HG03354 (cell line): ENCODE data around the gene OR11G2.
"Not testable (repeated sequence)": the region's sequence is repeated elsewhere in the genome, so short reads cannot be mapped to it uniquely, and the experiment has no call there.

Source experiments
- ATAC-seq: cut with Tn5 transposase; IDR thresholded peaks from one replicate; pipeline ENCODE4 v1.9.1; 2021; ENCODE audit warnings: mild to moderate bottlenecking; ENCODE audit not compliant: unreplicated experiment, poor library complexity, severe bottlenecking

The OR11G2 gene

DNA sequence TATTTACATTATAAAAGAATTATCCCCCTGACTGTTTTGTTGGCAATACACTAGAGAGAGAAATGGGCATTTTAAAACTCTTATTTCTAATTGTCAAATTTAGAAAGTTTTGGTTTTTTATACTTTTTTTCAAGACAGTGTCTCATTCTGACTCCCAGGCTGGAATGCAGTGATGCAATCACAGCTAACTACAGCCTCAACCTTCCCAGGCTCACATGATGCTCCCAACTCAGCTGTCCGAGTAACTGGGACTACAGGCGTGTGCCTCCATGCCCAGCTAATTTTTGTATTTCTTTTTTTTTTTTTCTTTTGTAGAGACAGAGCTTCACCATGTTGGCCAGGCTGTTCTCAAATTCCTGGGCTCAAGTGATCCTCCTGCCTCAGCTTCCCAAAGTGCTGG, 24.5 kb downstream of the OR11G2 start:
- no peak for ATAC-seq

DNA sequence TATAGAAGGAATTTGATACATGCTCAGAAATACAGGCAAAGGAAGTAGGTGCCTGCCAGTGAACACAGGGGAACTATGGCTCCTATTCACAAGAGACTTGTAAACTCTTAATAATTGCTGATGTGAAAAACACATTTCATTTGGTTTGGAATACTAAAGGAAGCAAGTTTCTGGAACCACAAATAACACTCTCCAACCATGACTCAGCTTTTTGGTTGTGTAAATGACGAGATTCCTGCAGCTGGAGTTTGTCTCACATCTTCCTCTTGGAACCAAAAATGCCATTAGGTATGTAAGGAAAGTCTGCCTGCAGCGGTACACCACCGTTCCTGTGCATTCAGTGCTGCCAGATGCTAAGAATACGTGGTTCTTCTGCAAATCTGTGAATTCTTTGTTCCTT, 28.3 kb downstream of the OR11G2 start:
- ATAC-seq: no peak

DNA sequence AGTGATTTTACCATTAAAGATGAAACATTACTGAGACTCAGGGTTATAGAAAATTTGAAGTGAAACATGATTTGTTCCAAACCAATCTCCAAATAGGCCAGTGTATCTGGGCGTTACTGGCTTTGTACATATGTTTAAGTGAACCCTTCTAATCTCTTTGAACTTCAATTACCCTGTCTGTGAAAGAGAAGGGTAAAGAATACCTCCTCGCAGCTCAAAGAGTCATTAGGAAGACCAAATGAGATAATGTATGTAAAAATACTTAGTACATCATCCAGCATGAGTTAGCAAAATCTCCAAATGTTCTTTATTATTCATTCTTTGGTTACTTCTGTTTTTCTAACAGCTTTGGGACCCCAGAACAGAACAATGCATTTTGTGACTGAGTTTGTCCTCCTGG, 32.7 kb downstream of the OR11G2 start, which contains the start of gene OR11H6:
Gene OR11H6, plus strand, starts transcription at position 301 of the 400 bp plus-strand sequence. Its CDS starts 0 bp downstream, at position 301.
- no peak for ATAC-seq

DNA sequence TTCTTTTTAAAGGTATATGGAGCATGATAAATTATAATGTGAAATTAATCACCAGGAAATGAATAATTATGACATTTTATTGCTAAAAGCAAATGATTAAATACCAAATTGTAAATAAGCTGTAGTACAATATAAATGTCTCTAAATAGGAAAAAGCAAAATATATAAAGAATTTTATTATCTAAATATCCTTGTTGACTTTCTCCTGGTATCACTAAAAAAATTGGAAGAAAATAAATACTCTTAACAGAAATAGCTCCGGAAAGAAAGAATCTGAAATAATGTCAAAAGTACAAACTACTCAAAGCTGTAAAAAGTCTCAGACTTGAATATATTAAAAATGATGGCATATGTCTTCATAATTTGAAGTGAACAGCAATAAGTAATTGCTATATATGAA, 38.0 kb downstream of the OR11G2 start, which contains the start of gene OR11H7:
Gene OR11H7, plus strand, starts transcription at position 301 of the 400 bp plus-strand sequence.
- ATAC-seq: no peak

DNA sequence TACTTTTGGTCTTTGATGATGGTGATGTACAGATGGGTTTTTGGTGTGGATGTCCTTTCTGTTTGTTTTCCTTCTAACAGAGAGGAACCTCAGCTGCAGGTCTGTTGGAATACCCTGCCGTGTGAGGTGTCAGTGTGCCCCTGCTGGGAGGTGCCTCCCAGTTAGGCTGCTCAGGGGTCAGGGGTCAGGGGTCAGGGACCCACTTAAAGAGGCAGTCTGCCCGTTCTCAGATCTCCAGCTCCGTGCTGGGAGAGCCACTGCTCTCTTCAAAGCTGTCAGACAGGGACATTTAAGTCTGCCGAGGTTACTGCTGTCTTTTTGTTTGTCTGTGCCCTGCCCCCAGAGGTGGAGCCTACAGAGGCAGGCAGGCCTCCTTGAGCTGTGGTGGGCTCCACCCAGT, 44.7 kb downstream of the OR11G2 start:
- ATAC-seq: not testable (repeated sequence)

DNA sequence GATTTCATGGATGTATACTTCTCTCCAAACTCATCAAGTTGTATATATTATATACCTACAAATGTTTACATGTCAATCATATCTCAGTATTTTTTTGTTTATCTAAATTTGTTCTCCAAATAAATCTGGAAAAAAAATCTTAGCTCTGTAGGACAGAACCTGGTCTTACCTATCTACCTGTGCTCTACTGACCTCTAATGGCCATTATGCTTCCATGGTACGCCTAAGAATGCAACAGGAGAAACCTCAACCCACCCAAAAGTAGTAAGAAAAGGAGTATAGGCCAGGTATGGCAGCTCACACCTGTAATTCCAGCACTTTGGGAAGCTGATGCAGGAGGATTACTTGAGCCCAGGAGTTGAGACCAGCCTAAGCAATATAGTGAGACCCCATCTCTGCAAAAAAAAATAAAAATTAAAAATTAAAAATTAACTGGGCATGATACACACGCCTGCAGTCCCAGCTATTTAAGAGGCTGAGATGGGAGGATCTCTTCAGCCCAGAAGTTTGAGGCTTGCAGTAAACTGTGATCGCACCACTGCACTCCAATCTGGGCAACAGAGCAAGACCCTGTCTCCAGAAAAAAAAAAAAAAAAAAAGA, 57.0 kb downstream of the OR11G2 start:
- no peak for ATAC-seq
